Esophagus muscularis mucosa (tissue), 4 donors: ENCODE results near the gene MCF2L2. TPM values are rescaled to one million over a fixed set of nuclear protein-coding genes. Genes with fewer than 3 reads are reported as not detected.

Source experiments
- DNase-seq: peaks from one replicate; pipeline ENCODE4 v3.0.0-alpha.2; 2017; ENCODE audit errors: extremely low spot score
- H3K27ac ChIP-seq, 4 donors: fragments of 200-600 bp; sonication (generic); replicated peaks in 1 of 4; 1 replicate in 3 of 4; 2 replicates in 1 of 4; pipeline ENCODE4 v1.5.1; 2016 to 2019; ENCODE audit warnings: mild to moderate bottlenecking in 1 of 4
- H3K27me3 ChIP-seq, 4 donors: fragments of 200-600 bp; sonication (generic); one replicate each; pipeline versions ENCODE4 v1.5.1 to v1.6.0; 2016 to 2019
- H3K36me3 ChIP-seq, 4 donors: fragments of 200-600 bp; sonication (generic); one replicate each; pipeline ENCODE4 v1.5.1; 2016 to 2019
- H3K4me1 ChIP-seq, 4 donors: fragments of 200-600 bp; sonication (generic); one replicate each; pipeline ENCODE4 v1.5.1; 2016 to 2019
- H3K4me3 ChIP-seq, 4 donors: fragments of 200-600 bp; sonication (generic); 1 replicate in 2 of 4; 2 replicates in 2 of 4; pipeline ENCODE4 v1.5.1; 2016 to 2019; ENCODE audit warnings: mild to moderate bottlenecking in 4 of 4, moderate library complexity in 1 of 4
- H3K9me3 ChIP-seq, 4 donors: fragments of 200-600 bp; sonication (generic); 1 replicate in 3 of 4; 2 replicates in 1 of 4; pipeline ENCODE4 v1.5.1; 2016 to 2019
- EP300 ChIP-seq: sonication (generic); formaldehyde crosslinking; IDR thresholded peaks from one replicate; pipeline ENCODE4 v1.6.1; 2017; ENCODE audit warnings: antibody characterized with exemption
- POLR2A ChIP-seq: fragments of 450-650 bp; IDR thresholded peaks from one replicate; pipeline ENCODE4 v1.6.1; 2017; ENCODE audit warnings: antibody characterized with exemption, moderate library complexity, mild to moderate bottlenecking, low read depth
- POLR2AphosphoS5 ChIP-seq, 2 donors: sonication (generic); formaldehyde crosslinking; IDR thresholded peaks; one replicate each; pipeline ENCODE4 v1.6.1; 2017; ENCODE audit warnings: antibody characterized with exemption in 2 of 2
- WGBS: methylation state at CpG from one replicate; pipeline ENCODE4 v1.1.5; 2018; 5-methylcytosine and 5-hydroxymethylcytosine counted together
- intact Hi-C: fragments of 100-400 bp; cut with DNase I; formaldehyde crosslinking; loops from one replicate; pipeline ENCODE4 v1.15.1; 2023
- total RNA-seq, 4 donors: library from RNA; depleted of rRNA; stranded (reverse); fragments of >200 nt; gene quantifications; one replicate each; pipeline versions ENCODE4 v1.1.0 to v1.2.1, GENCODE V29; 2016
- TF ChIP-seq, protein P1 (sequence below), 3 experiments: fragments of 200-600 bp in 2 of 3; fragments of 450-650 bp in 1 of 3; sonication (generic) in 2 of 3; IDR thresholded peaks; one replicate each; pipeline ENCODE4 v1.5.1; 2017 to 2019; ENCODE audit warnings: antibody characterized with exemption in 3 of 3, mild to moderate bottlenecking in 2 of 3, moderate library complexity in 1 of 3

The MCF2L2 gene
- total RNA-seq, 4 donors from 2014 or later, result 0.99 to 3.3 (median 1.3) TPM

DNA sequence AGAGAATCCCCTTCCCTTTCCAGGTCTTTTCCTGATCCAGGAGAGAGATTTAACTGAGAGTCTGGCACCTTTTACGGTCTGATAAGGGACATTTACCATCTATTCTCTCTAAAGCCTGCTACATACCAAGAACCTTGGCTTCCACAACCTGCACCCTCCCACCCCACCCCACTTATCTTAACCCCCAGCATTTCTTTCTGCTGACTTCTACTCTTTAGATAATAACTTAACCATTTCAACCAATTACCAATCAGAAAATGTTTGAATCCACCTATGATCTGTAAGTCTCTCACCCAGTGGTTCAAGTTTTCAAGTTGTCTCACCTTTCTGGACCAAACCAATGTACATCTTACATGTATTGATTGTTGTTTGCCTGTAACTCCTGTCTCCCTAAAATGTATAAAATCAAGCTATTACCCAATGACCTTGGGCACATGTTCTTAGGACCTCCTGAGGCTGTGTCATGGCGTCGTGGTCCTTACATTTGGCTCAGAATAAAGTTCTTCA lies 74.0 kb downstream of the MCF2L2 start:
- no peaks in the 10 kb centered on the region for H3K36me3 ChIP-seq
- H3K4me1 ChIP-seq, result no peaks in the 10 kb centered on the region
- TF ChIP-seq POLR2A (no peak), EP300 (no peak), POLR2AphosphoS5 (IDR thresholded peaks at IDR 0.05) (no peak)
- TF ChIP-seq, protein P1, sequence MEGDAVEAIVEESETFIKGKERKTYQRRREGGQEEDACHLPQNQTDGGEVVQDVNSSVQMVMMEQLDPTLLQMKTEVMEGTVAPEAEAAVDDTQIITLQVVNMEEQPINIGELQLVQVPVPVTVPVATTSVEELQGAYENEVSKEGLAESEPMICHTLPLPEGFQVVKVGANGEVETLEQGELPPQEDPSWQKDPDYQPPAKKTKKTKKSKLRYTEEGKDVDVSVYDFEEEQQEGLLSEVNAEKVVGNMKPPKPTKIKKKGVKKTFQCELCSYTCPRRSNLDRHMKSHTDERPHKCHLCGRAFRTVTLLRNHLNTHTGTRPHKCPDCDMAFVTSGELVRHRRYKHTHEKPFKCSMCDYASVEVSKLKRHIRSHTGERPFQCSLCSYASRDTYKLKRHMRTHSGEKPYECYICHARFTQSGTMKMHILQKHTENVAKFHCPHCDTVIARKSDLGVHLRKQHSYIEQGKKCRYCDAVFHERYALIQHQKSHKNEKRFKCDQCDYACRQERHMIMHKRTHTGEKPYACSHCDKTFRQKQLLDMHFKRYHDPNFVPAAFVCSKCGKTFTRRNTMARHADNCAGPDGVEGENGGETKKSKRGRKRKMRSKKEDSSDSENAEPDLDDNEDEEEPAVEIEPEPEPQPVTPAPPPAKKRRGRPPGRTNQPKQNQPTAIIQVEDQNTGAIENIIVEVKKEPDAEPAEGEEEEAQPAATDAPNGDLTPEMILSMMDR (IDR thresholded peaks at IDR 0.05), result no peak
- H3K9me3 ChIP-seq, result no peaks in the 10 kb centered on the region
- DNase-seq, result no peak
- H3K4me3 ChIP-seq, result no peak overlapping the region
- intact Hi-C loops, result no loop called here
- 97% methylated on average over 3 of the region's 3 CpGs for WGBS
- H3K27me3 ChIP-seq, result no peaks in the 10 kb centered on the region
- H3K27ac ChIP-seq, result no peak overlapping the region

DNA sequence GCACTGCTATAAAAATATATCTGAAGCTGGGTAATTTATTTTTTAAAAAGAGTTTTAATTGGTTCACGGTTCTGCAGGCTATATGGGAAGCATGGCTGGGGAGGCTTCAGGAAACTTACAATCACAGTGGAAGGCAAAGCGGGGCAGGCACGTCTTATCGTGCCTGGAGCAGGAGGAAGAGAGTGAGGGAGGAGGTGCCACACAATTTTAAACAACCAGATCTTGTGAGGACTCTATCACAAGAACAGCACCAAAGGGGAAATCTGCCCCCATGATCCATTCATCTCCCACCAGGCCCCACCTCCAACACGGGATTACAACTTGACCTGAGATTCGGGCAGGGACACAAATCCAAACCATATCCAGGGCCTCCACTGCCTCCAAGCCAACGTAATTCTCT lies 75.0 kb downstream of the MCF2L2 start:
- H3K27me3 ChIP-seq, result no peaks in the 10 kb centered on the region
- no peak for TF ChIP-seq POLR2A
- no peak for TF ChIP-seq POLR2AphosphoS5 (IDR thresholded peaks at IDR 0.05)
- TF ChIP-seq, protein P1 (IDR thresholded peaks at IDR 0.05), result no peak
- no peak for TF ChIP-seq EP300
- H3K4me3 ChIP-seq, result no peak overlapping the region
- no peak for DNase-seq
- H3K36me3 ChIP-seq, result no peaks in the 10 kb centered on the region
- WGBS, result 83% methylated on average over 7 of the region's 7 CpGs
- H3K4me1 ChIP-seq, result no peaks in the 10 kb centered on the region
- no peaks in the 10 kb centered on the region for H3K9me3 ChIP-seq
- H3K27ac ChIP-seq, result no peak overlapping the region
- intact Hi-C loops, result no loop called here

DNA sequence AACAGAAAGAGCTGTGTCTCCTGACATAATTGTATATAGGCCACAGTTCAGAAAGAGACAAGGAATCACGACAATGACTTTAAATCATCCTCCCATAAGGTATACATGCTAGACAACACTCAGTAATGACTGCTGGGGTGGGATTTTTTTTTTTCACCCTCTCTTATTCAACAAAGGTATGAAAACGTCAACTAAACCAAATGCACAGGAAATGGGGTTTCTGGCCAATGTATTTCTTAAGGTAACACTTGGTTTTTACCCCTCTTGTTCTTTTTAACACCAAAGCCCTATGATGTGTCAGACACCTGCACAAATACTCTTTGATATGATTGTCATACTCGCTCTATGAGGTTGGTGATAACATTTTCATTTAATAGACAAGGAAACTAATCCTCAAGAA lies 78.3 kb downstream of the MCF2L2 start:
- no peak overlapping the region for H3K27ac ChIP-seq
- DNase-seq, result no peak
- intact Hi-C loops, result no loop called here
- no peak overlapping the region for H3K4me3 ChIP-seq
- no peak for TF ChIP-seq POLR2AphosphoS5 (IDR thresholded peaks at IDR 0.05)
- TF ChIP-seq, protein P1 (IDR thresholded peaks at IDR 0.05), result no peak
- no peak for TF ChIP-seq POLR2A
- TF ChIP-seq EP300, result no peak
- H3K9me3 ChIP-seq, result peaks cover 0 to 9% (median 3%) of the 10 kb centered on the region in 4 donors
- H3K4me1 ChIP-seq, result no peaks in the 10 kb centered on the region
- H3K36me3 ChIP-seq, result no peaks in the 10 kb centered on the region
- 74% methylated on average over 3 of the region's 3 CpGs for WGBS
- no peaks in the 10 kb centered on the region for H3K27me3 ChIP-seq

DNA sequence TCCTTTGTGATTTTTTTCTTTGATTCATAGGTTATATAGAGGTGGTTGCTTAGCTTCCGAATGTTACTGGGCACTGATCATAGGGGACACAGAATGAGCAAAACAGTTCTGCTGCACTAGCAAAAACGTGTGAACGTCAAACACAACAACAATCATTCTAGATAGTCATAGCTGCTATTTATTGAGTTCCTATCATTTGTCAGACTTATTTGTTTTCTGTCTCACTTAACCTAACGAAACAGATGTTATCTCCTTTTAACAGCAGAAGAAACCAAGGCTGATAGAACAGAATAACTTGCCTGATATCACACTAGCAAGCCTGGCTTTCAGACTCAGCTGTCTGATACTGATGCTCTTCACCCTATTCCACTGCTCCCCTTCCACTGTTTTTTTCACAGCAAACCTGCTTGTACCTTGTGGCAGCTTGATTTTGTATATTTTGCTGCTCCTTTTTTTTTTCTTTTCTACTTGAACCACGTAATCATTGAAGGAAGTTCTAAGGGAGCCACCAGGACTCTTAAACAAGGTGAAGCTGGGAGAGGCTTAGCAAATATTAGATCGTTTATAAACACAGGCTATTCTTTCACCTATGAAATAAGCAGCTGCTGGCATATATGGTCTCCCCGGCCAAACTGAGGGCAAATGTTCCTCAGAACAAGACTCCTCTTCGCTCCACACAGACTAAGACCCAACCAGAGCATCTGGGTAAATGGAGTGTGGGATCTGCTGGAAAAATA lies 78.8 kb downstream of the MCF2L2 start:
- Histone ChIP-seq H3K27ac (no peak overlapping the region), H3K36me3 (no peaks in the 10 kb centered on the region), H3K9me3 (peaks cover 0 to 9% (median 3%) of the 10 kb centered on the region in 4 donors), H3K4me3 (no peak overlapping the region), H3K27me3 (no peaks in the 10 kb centered on the region), H3K4me1 (no peaks in the 10 kb centered on the region)
- DNase-seq, result no peak
- 75% methylated on average over 8 of the region's 8 CpGs for WGBS
- intact Hi-C loops, result no loop called here
- TF ChIP-seq POLR2A (no peak), POLR2AphosphoS5 (IDR thresholded peaks at IDR 0.05) (no peak), EP300 (no peak)
- TF ChIP-seq, protein P1 (IDR thresholded peaks at IDR 0.05), result no peak

DNA sequence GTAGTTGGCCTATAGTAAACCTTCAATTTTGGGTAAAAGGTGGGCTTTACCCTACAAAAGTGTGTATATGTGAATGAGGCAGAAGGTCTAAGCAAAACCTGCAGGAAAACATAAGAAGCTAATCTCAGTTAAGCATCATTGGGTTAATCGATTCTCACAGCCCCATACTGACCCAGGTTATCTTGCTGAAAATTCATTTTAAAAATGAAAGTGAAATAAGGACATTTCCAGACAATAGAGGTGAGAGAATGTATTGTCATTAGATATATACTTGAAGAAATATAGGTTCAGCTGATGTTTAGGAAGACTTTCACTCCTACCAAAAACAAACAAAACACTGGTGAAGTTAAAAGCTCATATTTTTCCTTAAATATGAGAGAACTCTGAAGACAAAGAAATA lies 85.6 kb downstream of the MCF2L2 start:
- H3K27me3 ChIP-seq, result no peaks in the 10 kb centered on the region
- no peak overlapping the region for H3K4me3 ChIP-seq
- H3K4me1 ChIP-seq, result no peaks in the 10 kb centered on the region
- H3K36me3 ChIP-seq, result no peaks in the 10 kb centered on the region
- H3K9me3 ChIP-seq, result peaks cover 0 to 9% (median 3%) of the 10 kb centered on the region in 4 donors
- no peak for DNase-seq
- intact Hi-C loops, result no loop called here
- WGBS, result 85% methylated on average over 1 of the region's 1 CpG
- H3K27ac ChIP-seq, result no peak overlapping the region
- TF ChIP-seq, protein P1 (IDR thresholded peaks at IDR 0.05), result no peak
- no peak for TF ChIP-seq POLR2A
- no peak for TF ChIP-seq EP300
- no peak for TF ChIP-seq POLR2AphosphoS5 (IDR thresholded peaks at IDR 0.05)
